ENCODE results near the gene CD200R1. TPM values are rescaled to one million over a fixed set of nuclear protein-coding genes. Genes with fewer than 3 reads are reported as not detected.

Gene CD200R1
- total and polyA plus RNA-seq, 2 of the 13 experiments (the other 11 are each of a cell fraction or from before 2014, with no cell fraction given) = 0.04 TPM; not detected in 1

- TF ChIP-seq ZSCAN21 (CRISPR knock-in tag; IDR thresholded peaks at IDR 0.05; ENCODE audit: borderline replicate concordance) = peak; percentile 52; the same call in 1 of the 2 replicates
- no peak for TF ChIP-seq ZNF10 (CRISPR knock-in tag; IDR thresholded peaks at IDR 0.05; ENCODE audit: borderline replicate concordance, low read depth)
- peak; percentile 51; the same call in 1 of the 2 replicates for TF ChIP-seq TBX3 (IDR thresholded peaks at IDR 0.05; ENCODE audit: borderline replicate concordance)
- TF ChIP-seq ZNF749 (CRISPR knock-in tag; IDR thresholded peaks at IDR 0.05; ENCODE audit: borderline replicate concordance) = no peak
- 0 out of 2 replicates have a peak, but pooled peaks have one; percentile 57 for TF ChIP-seq GLMP (CRISPR knock-in tag; IDR thresholded peaks at IDR 0.05; ENCODE audit: borderline replicate concordance)
- TF ChIP-seq TRAFD1 (CRISPR knock-in tag; IDR thresholded peaks at IDR 0.05; ENCODE audit: borderline replicate concordance) = no peak
- TF ChIP-seq MLLT10 (CRISPR knock-in tag; IDR thresholded peaks at IDR 0.05) = no peak
- TF ChIP-seq, protein P1, sequence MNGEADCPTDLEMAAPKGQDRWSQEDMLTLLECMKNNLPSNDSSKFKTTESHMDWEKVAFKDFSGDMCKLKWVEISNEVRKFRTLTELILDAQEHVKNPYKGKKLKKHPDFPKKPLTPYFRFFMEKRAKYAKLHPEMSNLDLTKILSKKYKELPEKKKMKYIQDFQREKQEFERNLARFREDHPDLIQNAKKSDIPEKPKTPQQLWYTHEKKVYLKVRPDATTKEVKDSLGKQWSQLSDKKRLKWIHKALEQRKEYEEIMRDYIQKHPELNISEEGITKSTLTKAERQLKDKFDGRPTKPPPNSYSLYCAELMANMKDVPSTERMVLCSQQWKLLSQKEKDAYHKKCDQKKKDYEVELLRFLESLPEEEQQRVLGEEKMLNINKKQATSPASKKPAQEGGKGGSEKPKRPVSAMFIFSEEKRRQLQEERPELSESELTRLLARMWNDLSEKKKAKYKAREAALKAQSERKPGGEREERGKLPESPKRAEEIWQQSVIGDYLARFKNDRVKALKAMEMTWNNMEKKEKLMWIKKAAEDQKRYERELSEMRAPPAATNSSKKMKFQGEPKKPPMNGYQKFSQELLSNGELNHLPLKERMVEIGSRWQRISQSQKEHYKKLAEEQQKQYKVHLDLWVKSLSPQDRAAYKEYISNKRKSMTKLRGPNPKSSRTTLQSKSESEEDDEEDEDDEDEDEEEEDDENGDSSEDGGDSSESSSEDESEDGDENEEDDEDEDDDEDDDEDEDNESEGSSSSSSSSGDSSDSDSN (CRISPR knock-in tag; IDR thresholded peaks at IDR 0.05) = peak; percentile 90
- TF ChIP-seq MED1 (CRISPR knock-in tag; IDR thresholded peaks at IDR 0.05) = no peak
- no peak for TF ChIP-seq EHMT2 (IDR thresholded peaks at IDR 0.05; ENCODE audit: borderline replicate concordance, low read depth, low read length)
- no peak for TF ChIP-seq ARNT (IDR thresholded peaks at IDR 0.05)
- TF ChIP-seq SOX5 (CRISPR knock-in tag; IDR thresholded peaks at IDR 0.05; ENCODE audit: borderline replicate concordance) = peak; percentile 30; the same call in 1 of the 2 replicates
- TF ChIP-seq ZKSCAN8 (CRISPR knock-in tag; IDR thresholded peaks at IDR 0.05; ENCODE audit: borderline replicate concordance) = no peak; the same call in 1 of the 2 replicates
- TF ChIP-seq RFX5 (IDR thresholded peaks at IDR 0.05; ENCODE audit: low read depth, low read length) = no peak
- TF ChIP-seq ZSCAN5A (CRISPR knock-in tag; IDR thresholded peaks at IDR 0.05; ENCODE audit: borderline replicate concordance) = peak; percentile 65; the same call in 1 of the 2 replicates
- TF ChIP-seq LCORL (IDR thresholded peaks at IDR 0.05) = no peak
- TF ChIP-seq LCORL (CRISPR knock-in tag; IDR thresholded peaks at IDR 0.05) = peak; percentile 39; the same call in 1 of the 2 replicates
- TF ChIP-seq THRA (CRISPR knock-in tag; IDR thresholded peaks at IDR 0.05; ENCODE audit: borderline replicate concordance) = peak; percentile 33; the same call in 1 of the 2 replicates
These were observed 44.6 kb upstream of the CD200R1 start (continued) for GRCh38 chr3:113019182-113020137.

Measured in HepG2 (cell line).